ENCODE results near the gene TCF12.

The TCF12 gene

DNA sequence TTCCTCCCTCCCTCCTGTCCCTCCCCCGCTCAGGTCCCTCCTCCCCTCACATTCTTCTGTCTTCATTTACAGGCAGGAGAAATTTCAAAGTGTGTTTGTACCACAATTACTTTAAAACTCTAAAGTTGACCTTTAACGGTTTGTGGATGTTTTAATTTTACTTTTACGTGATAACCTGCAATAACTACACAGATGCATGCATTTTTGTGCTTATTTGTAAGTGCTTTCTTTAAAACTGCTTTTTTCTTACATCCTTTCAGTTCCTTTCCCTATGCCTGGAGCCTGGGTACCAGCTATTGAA, 406.1 kb downstream of the TCF12 start:
- no peak for DNase-seq

DNA sequence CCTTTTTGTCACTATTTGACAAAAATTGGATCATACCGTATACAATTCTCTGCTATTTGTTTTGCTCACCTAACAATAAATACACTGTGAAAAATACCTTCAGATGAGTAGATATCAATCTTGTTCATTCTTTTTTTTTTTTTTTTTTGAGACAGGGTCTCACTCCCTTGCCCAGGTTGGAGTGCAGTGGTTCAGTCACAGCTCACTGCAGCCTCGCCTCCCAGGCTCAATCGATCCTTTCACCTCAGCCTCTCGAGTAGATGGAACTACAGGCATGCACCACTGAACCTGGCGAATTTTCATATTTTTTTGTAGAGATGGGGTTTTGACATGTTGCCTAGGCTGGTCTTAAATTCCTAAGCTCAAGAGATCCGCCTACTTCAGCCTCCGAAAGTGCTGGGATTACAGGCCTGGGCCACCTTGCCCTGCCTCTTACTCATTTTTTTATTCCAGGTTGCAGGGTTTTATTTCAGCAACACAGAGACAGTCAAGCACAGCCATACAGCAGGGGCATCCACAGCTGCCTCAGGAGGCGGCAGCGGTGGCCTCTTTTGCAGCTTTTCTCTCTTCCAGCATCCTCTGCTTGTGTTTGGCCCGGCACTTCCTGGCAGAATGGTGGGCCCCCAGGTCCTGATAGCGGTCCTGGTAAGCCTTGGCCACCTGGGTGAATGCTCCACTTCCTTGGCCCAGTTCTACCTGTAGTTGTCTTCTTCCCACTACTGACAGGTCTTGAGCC, 406.7 kb downstream of the TCF12 start:
- no peak for DNase-seq

DNA sequence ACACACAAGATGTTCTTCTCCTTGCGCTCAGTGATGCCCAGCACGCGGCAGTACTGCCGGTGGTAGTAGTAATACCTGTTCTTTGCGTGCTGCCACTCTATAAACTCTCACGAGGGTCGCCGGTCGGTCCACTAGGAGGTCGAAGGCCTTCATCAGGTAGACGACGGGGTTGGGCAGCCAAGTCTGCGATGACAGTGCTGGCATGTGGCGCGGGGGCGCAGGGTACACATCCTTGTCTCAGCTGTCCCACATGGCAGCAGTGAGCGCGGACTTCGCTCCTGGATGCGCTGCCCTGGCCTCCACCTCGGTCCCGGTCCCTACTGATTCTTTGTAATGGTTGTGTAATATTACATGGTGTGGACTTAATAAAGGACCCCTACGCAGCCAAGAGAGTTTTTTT, 407.8 kb downstream of the TCF12 start:
- DNase-seq, result no peak

DNA sequence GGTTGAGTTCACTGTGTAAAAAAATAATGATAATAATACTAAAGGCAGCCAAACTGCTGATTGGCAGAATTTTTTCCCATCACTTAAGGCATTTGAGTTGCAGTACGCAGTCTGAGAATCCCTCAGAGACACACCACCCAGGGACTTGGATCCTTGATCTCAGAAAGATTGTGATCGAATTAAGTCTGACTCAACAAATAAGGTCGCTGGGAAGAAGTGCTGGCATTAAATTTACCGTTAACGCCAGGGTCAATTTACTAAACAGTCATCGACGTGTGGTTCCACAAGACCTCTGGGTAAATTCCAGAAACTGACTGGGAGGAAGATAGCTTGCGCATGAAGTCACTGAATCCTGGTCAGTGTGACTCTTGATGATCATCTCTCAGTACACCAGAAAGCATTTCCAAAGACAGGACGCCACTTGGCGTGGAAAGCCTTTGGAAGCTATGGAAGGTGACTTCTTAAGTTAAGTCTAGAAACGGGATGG, 409.6 kb downstream of the TCF12 start:
- DNase-seq, result no peak

DNA sequence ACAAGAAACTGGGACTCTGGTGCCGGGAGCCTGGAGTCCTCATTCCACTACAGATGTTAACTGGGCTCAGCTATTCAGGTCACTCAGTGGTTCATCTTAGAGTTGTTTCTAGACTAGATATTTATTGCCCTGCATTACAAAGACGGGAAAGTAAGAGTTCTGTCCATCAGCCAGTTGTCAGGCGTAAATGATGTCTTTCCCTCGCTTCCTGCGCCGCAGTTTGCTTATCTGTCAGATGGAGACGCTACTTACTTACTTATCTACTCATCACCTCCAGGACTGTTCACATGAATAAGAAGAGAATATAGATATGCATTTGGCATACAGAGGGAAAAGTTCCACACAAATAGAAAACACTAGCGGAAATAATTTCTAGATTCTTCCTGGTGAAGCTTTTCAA, 410.0 kb downstream of the TCF12 start:
- no peak for DNase-seq

DNA sequence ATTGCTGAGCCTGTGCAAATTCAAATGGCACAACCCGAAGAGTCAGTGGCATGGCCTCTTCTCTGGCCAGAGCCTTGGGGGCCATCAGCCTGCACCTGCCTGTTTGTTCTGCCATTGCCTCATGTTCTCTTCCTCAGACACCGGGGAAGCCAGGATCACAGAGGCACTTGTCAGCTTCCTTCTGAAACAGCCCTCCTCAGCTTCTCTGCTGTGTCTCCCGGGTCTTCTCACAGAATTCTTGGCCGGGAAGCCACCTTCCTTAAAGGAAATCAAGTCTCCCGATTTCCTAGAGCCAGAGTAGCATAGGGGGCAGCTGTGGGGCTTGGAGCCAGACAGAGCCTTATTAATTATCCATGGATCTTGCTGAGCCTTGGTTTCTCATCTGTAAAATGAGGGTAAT, 410.5 kb downstream of the TCF12 start:
- no peak for DNase-seq

DNA sequence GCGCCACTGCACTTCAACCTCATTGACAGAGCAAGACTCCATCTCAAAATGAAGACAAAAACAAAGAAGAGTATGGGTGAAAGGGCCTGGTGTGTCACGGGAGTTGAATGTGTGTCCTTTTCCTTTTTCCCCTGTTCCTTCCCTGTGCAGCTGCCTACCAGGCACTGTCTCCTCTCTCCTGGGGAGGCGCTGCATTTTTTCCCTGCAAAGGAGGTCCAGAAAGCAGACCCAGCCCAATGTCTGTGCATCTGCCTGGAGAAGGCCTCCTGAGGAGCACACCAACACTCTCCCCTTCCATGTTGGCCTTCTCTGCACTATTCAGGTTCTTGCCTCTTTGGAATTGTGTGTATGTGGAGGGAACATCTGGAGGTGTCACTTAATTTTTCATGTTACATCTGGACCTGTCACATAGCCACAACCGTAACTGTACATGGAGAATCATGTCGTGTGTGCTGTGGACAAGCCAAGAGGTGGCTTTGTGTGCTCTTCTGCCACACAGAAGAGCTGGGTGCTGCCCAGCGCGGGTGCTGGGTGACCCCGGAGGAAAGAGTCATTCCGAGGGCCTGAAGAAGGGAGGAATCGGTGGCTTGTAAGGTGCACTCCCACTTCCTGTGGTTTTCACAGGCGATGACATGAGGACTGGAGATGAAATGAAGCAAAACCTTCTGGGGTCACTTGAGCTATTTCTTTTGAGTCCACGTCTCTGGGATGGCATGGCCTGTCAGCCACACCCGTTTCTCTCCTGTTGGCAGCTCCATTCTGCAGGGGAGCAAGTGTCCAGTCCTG, 411.3 kb downstream of the TCF12 start:
- no peak for DNase-seq

DNA sequence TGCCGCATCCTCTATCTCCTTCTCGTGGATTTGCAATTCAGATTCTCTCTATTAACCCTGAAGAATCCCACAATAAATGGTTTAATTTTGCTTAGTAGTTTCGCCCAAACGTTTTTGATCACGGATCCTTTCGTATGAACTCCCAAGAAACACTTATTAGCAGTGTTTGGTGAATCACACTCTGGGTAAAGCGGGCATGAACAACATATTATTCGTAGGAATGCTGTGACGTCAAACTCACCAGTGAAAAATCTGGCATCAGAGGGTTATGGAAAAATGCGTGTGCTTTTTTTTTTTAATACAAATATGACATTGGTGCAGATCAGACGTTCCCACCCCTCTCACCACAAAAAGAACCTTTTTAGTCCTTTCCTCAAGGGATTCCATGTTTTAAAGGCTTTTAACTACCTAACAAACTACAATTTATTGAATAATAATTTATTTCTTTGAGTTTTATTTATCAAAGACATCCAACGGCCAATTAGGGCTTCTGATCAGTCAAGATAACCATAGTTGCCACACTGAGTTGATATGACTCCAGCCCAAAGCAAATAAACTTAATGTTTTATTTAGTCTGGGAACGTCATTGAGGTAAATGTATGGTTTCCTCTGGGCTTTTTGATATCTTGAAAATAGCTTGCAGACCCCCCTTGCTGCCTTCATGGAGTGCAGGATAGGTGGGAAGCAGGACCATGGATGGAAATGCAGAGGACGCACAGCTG, 412.3 kb downstream of the TCF12 start:
- DNase-seq, result no peak

DNA sequence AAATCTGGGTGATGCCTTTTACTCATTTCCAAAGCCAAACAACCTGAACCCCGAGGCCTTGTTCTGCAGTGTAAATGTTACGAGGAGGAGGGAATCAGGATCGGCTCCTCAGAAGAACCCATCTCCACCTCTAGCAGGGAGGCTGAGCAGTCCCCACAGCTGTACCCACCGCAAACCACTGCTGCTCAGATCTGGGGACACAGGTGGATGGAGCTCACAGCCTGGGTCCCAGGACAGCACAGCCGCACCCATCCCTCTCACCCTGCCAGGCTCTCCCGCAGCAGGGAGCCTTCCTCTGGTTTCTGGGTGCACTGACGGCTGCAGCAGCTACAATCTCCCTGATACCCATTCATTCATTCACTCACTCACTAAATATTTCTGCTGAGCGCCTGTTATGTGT, 413.9 kb downstream of the TCF12 start:
- DNase-seq, result no peak

DNA sequence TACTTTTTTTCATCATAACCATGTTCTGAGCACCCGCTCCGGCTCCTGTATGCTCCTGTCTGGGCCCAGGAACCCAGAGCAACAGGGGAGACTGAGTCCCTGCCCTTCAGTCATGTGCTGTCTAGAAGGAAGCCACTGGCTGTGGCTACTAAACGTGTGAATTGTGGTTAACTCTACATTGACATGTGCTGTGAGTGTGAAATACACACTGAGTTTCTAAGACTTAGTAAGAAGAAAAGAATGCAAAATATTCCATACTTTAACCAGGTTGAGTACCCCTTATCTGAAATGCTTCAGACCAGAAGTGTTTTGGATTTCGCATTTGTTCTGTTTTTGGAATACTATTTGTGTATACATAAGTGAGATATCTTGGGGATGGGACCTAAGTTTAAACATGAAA, 415.0 kb downstream of the TCF12 start:
- DNase-seq, result no peak

DNA sequence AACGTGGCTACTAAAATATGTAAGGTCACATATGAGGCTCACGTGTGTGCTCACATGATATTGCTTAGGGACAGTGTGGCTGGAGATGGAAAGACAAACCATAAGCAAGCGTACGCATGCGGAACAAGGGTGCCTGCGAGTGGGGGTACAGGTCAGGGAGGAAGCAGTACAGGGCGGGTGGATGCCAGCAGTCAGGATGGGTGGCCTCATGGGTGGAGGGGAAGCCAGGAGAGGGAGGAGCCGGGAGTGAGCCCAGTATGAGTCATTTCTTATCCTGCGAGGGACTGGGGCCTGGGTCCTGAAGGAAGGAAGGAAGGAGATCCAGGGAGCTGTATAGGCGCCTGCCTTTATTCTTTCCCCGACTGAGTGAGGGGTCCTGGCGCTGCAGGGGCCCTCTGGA, 415.8 kb downstream of the TCF12 start:
- DNase-seq, result no peak

DNA sequence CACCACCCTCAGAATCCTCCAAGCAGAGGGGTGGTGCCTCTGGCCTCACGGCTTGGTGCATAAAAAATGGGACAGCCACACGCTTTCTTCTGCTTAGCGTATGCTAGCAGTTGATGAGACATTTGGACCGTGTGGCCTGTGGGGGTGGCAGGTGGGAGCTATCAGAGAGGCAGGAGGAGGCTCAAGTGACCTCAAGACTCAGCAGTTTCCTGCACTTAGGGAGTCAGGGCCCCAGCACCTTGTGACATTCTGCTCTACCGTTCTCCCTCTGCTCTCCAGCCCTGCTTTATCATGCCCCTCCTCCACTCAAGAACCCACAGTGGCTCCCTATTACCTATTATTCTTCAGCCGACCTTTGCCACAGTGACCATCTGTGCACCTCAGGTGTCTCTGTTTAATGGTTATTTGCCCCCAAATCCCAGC, 416.9 kb downstream of the TCF12 start:
- DNase-seq, result no peak

DNA sequence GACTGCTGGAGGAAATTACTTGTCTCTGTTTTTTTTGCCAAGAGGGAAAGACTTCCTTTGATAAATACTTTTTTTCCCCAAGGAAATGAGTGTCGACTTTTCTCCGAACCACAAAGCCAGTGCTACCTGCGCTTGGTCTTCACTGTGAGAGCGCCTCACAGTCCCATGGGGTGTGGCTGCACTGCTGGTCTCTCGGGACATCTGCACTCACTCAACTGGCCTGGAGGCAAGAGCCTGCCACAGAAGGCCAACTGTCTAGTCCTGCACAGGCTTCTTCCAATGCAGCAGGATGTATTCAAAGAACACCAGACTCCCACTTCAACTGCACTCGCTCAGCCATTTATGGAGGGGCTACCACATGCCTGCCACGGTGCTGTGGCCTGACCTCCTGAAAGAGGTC, 417.3 kb downstream of the TCF12 start:
- no peak for DNase-seq

DNA sequence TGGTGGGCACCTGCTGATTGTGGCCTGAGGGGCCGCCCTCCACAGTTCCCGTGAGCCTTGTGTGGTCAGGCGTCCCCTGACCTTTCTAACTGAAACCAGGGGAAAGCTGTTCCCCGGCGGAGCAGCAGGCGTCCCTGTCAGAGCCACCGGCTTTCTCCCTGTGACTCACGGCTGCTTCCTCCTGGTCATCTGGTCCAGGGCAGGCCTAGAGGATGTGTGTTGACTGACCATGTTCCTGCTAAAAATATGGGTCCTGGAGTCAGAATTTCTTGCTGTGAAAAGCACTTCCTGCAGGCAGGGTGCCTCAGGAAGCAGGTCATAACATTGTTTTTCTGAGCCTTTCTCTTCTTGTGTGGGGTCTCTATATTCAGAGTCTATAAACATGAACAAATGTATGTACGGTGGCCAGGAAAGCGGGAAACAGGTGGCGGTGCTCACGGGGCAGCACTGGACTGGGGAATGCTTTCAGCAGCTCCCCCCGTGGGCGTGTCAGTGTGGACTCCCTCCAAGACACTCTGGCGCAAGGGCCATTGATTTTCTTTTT, 419.5 kb downstream of the TCF12 start:
- DNase-seq, result no peak

DNA sequence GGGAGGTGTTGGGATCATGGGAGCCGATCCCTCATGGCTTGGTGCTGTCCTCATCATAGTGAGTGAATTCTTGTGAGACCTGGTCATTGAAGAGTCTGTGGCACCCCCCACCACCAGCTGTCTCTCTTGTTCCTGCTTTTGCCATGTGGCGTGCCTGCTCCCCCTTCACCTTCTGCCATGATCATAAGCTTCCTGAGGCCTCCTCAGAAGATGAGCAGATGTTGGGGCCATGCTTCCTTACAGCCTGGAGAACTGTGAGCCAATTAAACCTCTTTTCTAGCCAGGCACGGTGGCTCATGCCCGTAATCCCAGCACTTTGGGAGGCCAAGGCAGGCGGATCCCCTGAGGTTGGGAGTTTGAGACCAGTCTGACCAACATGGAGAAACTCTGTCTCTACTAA, 420.9 kb downstream of the TCF12 start:
- DNase-seq, result no peak

Data from stimulated activated CD4-positive, alpha-beta T cell treated with anti-CD3 and anti-CD28 coated beads, Interleukin-4, amount 100 ng/mL, for 4 hours (primary cell).